OCI-LY1 (cell line): Measurements from ENCODE around the gene ZBTB32.
"Not testable (repeated sequence)": the region's sequence is repeated elsewhere in the genome, so short reads cannot be mapped to it uniquely, and the experiment has no call there.

Source experiments
- CTCF ChIP-seq: fragments of 200-600 bp; sonication (generic), shearing (Covaris generic); IDR thresholded peaks from 2 replicates; pipeline ENCODE4 v1.5.1; 2017; ENCODE audit warnings: mild to moderate bottlenecking, antibody characterized with exemption, low read length, moderate library complexity, mixed read lengths
- EZH2 ChIP-seq: fragments of 200-600 bp; sonication (generic), shearing (Covaris generic); IDR thresholded peaks from 2 replicates; pipeline ENCODE4 v1.8.0; 2017; ENCODE audit warnings: borderline replicate concordance, mixed run types, mild to moderate bottlenecking, antibody characterized with exemption, low read length, moderate library complexity, mixed read lengths

GRCh38 chr19:35654828-35655227 is 49.5 kb upstream of the ZBTB32 start:
- TF ChIP-seq CTCF, EZH2: not testable (repeated sequence)
